NB4 (cell line): ENCODE data around the gene PPP1R2.
A peak's percentile ranks its signal among the peaks of the same experiment; 100 is the strongest.

Source experiments
- DNase-seq: peaks from one replicate; pipeline ENCODE4 v3.0.0; 2010; ENCODE audit warnings: low read depth
- H3K4me3 ChIP-seq: one replicate; pipeline ENCODE4 v1.5.1; 2011; ENCODE audit warnings: mild to moderate bottlenecking, low read depth, low read length, moderate library complexity
- CTCF ChIP-seq: IDR thresholded peaks from one replicate; pipeline ENCODE4 v1.5.1; 2012; ENCODE audit warnings: low read depth, low read length
- MYC ChIP-seq: IDR thresholded peaks from 2 replicates; pipeline ENCODE4 v1.6.1; 2011; ENCODE audit warnings: low read depth, low read length
- POLR2A ChIP-seq: IDR thresholded peaks from 2 replicates; pipeline ENCODE4 v1.6.1; 2011; ENCODE audit warnings: mild to moderate bottlenecking; ENCODE audit not compliant: insufficient read length; ENCODE audit errors: extremely low read depth
- TF ChIP-seq, protein P1 (sequence below): IDR thresholded peaks from 2 replicates; pipeline ENCODE4 v1.6.1; 2011; ENCODE audit warnings: low read depth, low read length

The PPP1R2 gene

GRCh38 chr3:195553268-195553667 lies 10.1 kb upstream of the PPP1R2 start:
- TF ChIP-seq MYC (no peak), POLR2A (no peak), CTCF (no peak)
- TF ChIP-seq, protein P1, sequence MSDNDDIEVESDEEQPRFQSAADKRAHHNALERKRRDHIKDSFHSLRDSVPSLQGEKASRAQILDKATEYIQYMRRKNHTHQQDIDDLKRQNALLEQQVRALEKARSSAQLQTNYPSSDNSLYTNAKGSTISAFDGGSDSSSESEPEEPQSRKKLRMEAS, result no peak
- DNase-seq, result no peak

DNA sequence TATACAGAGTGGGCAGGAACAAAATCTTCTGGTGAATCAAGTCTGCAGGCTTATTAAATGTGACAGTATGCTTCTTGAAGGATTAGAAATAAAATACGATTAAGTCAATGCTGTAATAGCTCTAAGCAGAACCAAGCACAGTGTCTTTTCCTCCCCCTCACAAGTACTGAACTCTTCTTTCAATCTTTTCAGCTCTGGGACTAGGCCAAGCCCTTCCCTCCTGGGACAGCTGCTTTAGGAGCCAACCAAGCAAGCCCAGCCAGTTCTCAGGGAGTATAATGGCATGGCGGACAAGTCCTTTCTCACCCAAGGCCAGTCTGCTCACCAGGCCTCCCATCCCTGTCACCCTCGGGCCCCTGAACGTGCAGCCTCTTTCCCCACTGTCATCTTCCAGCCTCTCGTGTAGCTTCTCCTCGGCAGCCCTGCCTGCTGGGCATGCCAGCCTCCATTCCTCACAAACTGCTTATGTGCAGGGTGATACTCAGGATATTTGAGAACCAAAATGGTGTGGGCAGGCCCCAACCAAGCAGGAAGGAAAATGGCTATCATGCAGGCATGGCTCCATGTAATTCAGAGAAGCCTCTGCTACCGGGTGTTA lies 8.4 kb upstream of the PPP1R2 start:
- no peak for DNase-seq
- H3K4me3 ChIP-seq, result no peak overlapping the region
- TF ChIP-seq, protein P1, result no peak
- TF ChIP-seq CTCF, result no peak

More at GRCh38 chr3:195553268-195553667, 10.1 kb upstream of the PPP1R2 start:
- no peak overlapping the region for H3K4me3 ChIP-seq

DNA sequence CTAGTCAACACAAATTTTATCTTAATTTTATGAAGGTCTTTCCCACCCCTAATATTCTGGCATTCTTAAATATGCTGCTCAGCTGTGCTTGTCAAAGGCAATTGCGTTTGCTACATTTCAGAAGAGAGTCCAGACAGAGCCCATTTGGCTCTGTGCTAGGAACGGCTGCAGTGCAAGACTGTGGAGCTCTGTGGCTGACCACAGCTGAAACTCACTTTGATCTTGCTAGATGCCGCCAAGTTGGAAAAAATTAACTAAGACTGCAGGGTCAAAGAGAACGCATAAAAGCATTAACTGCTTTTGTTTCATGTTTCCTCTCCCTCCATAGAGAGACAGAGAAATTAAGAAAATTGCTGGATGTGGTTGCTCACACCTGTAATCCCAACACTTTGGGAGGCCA lies 7.6 kb upstream of the PPP1R2 start:
- no peak for DNase-seq
- H3K4me3 ChIP-seq, result no peak overlapping the region
- TF ChIP-seq MYC (no peak), POLR2A (no peak), CTCF (no peak)
- TF ChIP-seq, protein P1, result no peak

DNA sequence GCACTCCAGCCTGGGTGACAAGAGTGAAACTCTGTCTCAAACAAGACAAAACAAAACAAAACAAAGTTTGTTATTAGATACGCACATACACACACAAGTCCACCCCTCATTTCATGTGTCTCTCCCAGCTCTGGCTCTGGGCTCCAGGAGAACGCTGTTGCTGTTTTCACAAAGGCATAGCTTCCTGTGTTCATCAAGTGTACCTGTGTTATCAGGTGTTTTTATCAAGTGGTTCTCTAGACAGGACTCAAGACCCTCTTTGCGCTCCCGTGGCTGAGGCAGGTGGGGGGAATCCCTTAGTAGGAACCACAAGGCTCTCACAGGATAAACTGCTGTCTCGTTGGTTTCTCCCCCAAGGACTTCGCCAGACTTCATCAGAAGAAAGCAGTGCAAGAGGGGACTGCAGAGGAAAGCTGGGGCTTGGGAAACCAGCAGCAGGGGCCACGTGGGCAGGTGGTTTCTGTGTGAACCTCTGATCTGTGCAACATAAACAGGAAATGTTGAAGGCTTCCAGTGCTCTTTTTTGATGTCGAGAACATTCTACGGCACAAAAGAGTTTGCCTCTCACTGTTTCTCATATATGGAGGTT lies 6.9 kb upstream of the PPP1R2 start:
- TF ChIP-seq POLR2A (no peak), CTCF (no peak), MYC (peak; percentile 61)
- TF ChIP-seq, protein P1, result peak; percentile 87
- peak; percentile 18 for DNase-seq
- H3K4me3 ChIP-seq, result no peak overlapping the region

DNA sequence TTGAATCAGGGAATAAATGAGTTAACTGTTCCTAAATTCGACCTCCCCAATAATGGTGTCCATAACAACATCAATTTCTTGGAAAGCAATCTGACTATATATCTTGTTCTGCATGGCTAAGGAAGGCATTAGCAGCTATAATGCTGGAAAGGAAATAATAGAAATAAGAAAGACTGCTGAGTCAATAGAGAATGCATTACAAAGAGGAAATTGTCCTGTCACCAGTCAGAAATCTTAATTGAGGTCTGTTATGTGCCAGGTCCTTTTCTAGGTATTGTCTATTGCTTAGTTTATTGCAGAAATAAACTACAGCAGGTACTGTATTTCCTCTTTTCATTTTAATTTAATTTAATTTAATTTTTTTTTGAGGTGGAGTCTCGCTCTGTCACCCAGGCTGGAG lies 5.9 kb upstream of the PPP1R2 start:
- DNase-seq, result no peak
- H3K4me3 ChIP-seq, result no peak overlapping the region
- TF ChIP-seq MYC (no peak), POLR2A (no peak), CTCF (no peak)
- TF ChIP-seq, protein P1, result no peak
